Measurements from ENCODE around the gene AUH. TPM values are rescaled to one million over a fixed set of nuclear protein-coding genes. Genes with fewer than 3 reads are reported as not detected.
A peak's percentile ranks its signal among the peaks of the same experiment; 100 is the strongest.

The AUH gene
- total and polyA plus RNA-seq, 10 of the 15 experiments (the other 5 are each of a cell fraction or from before 2014, with no cell fraction given): 1.7 to 7.3 (median 4.6) TPM

GRCh38 chr9:91207729-91208418, 153.8 kb downstream of the AUH start (continued):
- TF ChIP-seq REST (IDR thresholded peaks at IDR 0.05; ENCODE audit: low read depth, low read length): no peak; the same call in 1 of the 2 replicates
- TF ChIP-seq PBX3 (IDR thresholded peaks at IDR 0.05; ENCODE audit: insufficient replicate concordance, low read depth, low read length): no peak
- TF ChIP-seq CEBPB (IDR thresholded peaks at IDR 0.05; ENCODE audit: borderline replicate concordance in 1 of 2, low read depth in 2 of 2, low read length in 2 of 2): peak in 1 of 2 experiments; percentile 90; a peak in 1 of 4 replicates
- no peak for TF ChIP-seq TAF1 (IDR thresholded peaks at IDR 0.05; ENCODE audit: borderline replicate concordance, low read depth, low read length)
- peak; percentile 84 for TF ChIP-seq BCL11A (IDR thresholded peaks at IDR 0.05; ENCODE audit: low read depth, low read length)
- no peak for TF ChIP-seq SREBF1 (IDR thresholded peaks at IDR 0.05; ENCODE audit: low read length)
- TF ChIP-seq NFYA (IDR thresholded peaks at IDR 0.05; ENCODE audit: borderline replicate concordance, low read depth, low read length): no peak
- peak; percentile 78 for TF ChIP-seq IKZF1 (conservative IDR thresholded peaks at IDR 0.05)
- peak; percentile 77 to 83 for TF ChIP-seq IKZF2 (IDR thresholded peaks at IDR 0.05)
- peak; percentile 91 for TF ChIP-seq ZNF217 (IDR thresholded peaks at IDR 0.05)
- no peak for TF ChIP-seq ZBTB11 (CRISPR knock-in tag; IDR thresholded peaks at IDR 0.05)
- TF ChIP-seq MTA2 (IDR thresholded peaks at IDR 0.05; ENCODE audit: low read depth): peak; percentile 90
- 0 out of 2 replicates have a peak, but pooled peaks have one; percentile 47 for TF ChIP-seq TCF3 (IDR thresholded peaks at IDR 0.05; ENCODE audit: borderline replicate concordance, insufficient read depth, low read depth, low read length)
- TF ChIP-seq BCL3 (IDR thresholded peaks at IDR 0.05; ENCODE audit: borderline replicate concordance, insufficient read depth, low read depth, low read length, poor library complexity, severe bottlenecking): peak; percentile 42
- TF ChIP-seq EGR1 (IDR thresholded peaks at IDR 0.05; ENCODE audit: borderline replicate concordance in 1 of 2, low read depth in 2 of 2, low read length in 2 of 2): no peak
- peak; percentile 43 for TF ChIP-seq JUNB (IDR thresholded peaks at IDR 0.05)
- TF ChIP-seq CBX5 (IDR thresholded peaks at IDR 0.05; ENCODE audit: low read depth): peak; percentile 97
